ENCODE results near the gene ZNF12.
"Not testable (repeated sequence)": the region's sequence is repeated elsewhere in the genome, so short reads cannot be mapped to it uniquely, and the experiment has no call there.

Gene ZNF12

GRCh38 chr7:6706666-6707407 lies at the start of gene ZNF12:
ZNF12 (minus strand) TSS chr7:6706947; CDS start chr7:6705173, 1,774 bp downstream.
- DNase-seq: peak; percentile 81

GRCh38 chr7:6753964-6754363 lies 47.2 kb upstream of the ZNF12 start, which contains the start of gene RSPH10B2:
RSPH10B2 (plus strand) TSS chr7:6754103; CDS start chr7:6757678, 3,575 bp downstream.
- DNase-seq: not testable (repeated sequence)

- not testable (repeated sequence) for DNase-seq
Measured at GRCh38 chr7:6750173-6750572, 43.4 kb upstream of the ZNF12 start.

- not testable (repeated sequence) for DNase-seq
Measured at GRCh38 chr7:6749335-6749734, 42.6 kb upstream of the ZNF12 start.

GRCh38 chr7:6744410-6745100 lies 37.8 kb upstream of the ZNF12 start:
- DNase-seq: not testable (repeated sequence)

- not testable (repeated sequence) for DNase-seq
Measured at GRCh38 chr7:6738415-6738814, 31.7 kb upstream of the ZNF12 start.

GRCh38 chr7:6730343-6730633 lies 23.5 kb upstream of the ZNF12 start:
- no peak for DNase-seq

GRCh38 chr7:6729492-6730342 lies 23.0 kb upstream of the ZNF12 start:
- DNase-seq: peak; percentile 78

GRCh38 chr7:6728893-6729491 lies 22.2 kb upstream of the ZNF12 start:
- DNase-seq: not testable (repeated sequence)

GRCh38 chr7:6727663-6728062 lies 20.9 kb upstream of the ZNF12 start:
- no peak for DNase-seq

- not testable (repeated sequence) for DNase-seq
Measured at GRCh38 chr7:6726341-6726740, 19.6 kb upstream of the ZNF12 start.

- DNase-seq: no peak
Measured at GRCh38 chr7:6725003-6725402, 18.3 kb upstream of the ZNF12 start.

- not testable (repeated sequence) for DNase-seq
Measured at GRCh38 chr7:6724351-6724750, 17.6 kb upstream of the ZNF12 start.

- DNase-seq: no peak
Measured at GRCh38 chr7:6718124-6718523, 11.4 kb upstream of the ZNF12 start.

- DNase-seq: not testable (repeated sequence)
Measured at GRCh38 chr7:6715898-6716297, 9.2 kb upstream of the ZNF12 start.

GRCh38 chr7:6714360-6714759 lies 7.6 kb upstream of the ZNF12 start:
- no peak for DNase-seq

- DNase-seq: no peak
Measured at GRCh38 chr7:6709808-6710207, 3.1 kb upstream of the ZNF12 start.

- DNase-seq: no peak
Measured at GRCh38 chr7:6708304-6708703, 1.6 kb upstream of the ZNF12 start.

- peak; percentile 10 for DNase-seq
Measured at GRCh38 chr7:6705959-6706665, 635 bp downstream of the ZNF12 start.

- DNase-seq: no peak
Measured at GRCh38 chr7:6701860-6702259, 4.9 kb downstream of the ZNF12 start.

- no peak for DNase-seq
Measured at GRCh38 chr7:6700793-6701192, 6.0 kb downstream of the ZNF12 start.

GRCh38 chr7:6691609-6692106 lies 15.1 kb downstream of the ZNF12 start:
- DNase-seq: no peak
